ENCODE measurements around the gene NRN1L.
A peak's percentile ranks its signal among the peaks of the same experiment; 100 is the strongest.
"Not testable (repeated sequence)": the region's sequence is repeated elsewhere in the genome, so short reads cannot be mapped to it uniquely, and the experiment has no call there.

NRN1L gene

DNA sequence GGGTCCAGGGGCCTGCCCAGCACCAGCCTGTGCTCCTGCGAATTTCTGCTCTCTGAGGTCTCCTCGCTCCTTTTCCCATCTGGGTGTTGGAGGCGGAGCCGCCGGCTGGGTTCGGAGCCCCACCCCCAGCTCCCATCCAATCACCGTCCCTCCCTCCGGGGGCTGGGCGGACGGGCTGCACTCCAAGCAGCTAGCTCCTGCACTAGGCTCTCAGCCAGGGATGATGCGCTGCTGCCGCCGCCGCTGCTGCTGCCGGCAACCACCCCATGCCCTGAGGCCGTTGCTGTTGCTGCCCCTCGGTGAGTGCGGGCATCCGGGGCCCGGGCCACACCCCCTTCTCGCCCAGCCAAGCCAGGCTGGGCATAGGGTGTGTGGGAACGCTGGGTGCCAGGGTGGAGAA, at the start of gene NRN1L:
Gene NRN1L, plus strand, starts transcription at position 202 of the 400 bp plus-strand sequence. Its CDS starts 19 bp downstream, at position 221.
- ATAC-seq = no peak
- no peak for DNase-seq

DNA sequence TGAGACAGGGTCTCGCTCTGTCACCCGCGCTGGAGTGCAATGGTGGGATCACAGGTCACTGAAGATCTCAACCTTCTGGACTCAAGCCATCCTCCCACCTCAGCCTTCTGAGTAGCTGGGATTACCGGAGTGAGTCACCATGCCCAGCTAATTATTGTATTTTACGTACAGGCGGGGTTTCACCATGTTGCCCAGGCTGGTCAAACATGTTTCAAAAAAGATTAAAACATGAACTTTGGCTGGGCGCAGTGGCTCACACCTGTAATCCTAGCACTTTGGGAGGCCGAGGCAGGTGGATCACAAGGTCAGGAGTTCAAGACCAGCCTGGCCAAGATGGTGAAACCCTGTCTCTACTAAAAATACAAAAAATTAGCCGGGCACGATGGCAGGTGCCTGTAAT, 47.5 kb upstream of the NRN1L start:
- not testable (repeated sequence) for DNase-seq, ATAC-seq

DNA sequence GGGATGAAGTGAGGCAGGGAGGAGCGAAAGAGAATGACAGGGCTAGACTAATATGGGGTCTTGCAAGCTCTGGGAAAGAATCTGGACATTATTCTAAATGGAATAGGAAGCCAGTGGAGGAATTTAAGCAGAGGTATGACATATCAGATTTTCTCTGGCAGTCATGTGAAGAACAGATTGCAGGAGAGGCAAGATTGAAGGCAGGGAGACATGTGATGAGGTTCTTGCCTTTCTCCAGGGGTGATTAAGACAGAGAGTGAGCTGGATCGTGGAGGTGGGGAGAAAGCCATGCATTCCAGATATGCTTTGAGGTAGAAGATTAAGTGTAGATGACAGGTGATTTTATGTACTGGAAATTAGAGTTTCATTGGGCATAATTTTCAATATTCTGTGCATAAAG, 46.9 kb upstream of the NRN1L start:
- DNase-seq = no peak
- no peak for ATAC-seq

DNA sequence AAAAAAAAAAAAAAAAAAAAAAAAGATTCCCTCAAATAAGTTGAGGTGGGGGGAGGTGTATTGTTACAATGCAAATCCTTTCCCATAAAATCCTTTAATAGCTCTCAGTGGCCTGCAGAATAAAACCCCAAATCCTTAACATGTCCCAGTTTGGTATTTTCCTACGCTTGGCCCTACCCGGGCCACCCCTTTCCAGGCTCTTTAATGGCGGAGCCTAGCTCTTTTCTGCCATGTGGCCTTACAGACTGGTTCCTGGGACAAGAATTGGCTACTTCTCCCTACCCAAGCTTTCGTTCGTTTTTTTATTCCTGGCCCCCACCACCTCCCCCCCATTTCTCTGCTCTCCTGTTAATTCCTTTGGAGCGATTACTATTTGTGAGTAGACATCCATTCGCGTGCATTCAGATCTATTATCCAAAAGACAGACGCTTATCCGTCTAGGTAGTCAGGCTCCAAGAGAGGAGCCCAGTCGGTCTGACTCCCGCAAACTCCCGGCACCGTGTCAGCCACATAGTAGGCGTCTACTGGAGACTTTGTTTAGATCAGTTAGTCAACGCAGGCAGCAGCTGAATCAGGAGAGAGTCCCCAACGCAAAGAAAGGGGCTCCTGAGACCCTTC, 43.4 kb upstream of the NRN1L start:
- no peak for DNase-seq
- ATAC-seq = no peak

DNA sequence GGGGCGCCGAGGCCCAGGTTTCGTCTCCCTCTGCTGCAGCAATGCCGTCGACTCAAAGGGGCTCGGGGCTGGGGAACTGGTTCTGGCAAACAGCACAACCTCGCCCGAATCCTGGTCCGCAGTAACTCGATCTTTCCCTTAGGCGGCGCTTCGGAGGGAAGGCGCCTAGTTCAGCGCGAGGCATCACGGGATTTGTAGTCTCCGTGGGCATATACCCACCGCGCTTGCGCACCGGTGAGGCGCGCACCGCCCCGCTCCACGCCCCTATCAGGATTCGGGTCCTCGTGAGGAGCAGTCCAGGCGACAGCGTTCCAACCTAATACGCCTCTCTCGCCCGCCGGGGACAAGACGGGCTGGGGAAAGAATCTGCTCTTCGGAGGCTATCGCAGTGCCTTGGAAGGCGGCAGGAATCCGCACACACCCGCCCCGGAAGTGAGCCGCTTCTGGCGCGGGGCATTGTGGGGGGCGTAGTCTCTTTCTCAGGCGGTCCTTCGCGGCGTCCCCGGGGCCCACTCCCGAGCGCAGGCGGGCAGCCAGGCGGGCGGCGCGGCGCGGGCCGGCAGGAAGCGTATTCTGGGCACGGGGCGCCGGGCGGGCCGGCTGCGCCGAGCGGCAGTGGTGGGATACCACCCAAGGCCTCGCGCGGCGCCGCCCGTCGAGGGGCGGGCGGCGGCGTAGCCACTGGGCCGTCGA, 42.7 kb upstream of the NRN1L start, which contains the start of gene THAP11:
Gene THAP11, plus strand, starts transcription at position 505 of the 693 bp plus-strand sequence. CDS start 235 bp downstream, outside the sequence.
- DNase-seq (peak; percentile 95), ATAC-seq (peak; percentile 59)

DNA sequence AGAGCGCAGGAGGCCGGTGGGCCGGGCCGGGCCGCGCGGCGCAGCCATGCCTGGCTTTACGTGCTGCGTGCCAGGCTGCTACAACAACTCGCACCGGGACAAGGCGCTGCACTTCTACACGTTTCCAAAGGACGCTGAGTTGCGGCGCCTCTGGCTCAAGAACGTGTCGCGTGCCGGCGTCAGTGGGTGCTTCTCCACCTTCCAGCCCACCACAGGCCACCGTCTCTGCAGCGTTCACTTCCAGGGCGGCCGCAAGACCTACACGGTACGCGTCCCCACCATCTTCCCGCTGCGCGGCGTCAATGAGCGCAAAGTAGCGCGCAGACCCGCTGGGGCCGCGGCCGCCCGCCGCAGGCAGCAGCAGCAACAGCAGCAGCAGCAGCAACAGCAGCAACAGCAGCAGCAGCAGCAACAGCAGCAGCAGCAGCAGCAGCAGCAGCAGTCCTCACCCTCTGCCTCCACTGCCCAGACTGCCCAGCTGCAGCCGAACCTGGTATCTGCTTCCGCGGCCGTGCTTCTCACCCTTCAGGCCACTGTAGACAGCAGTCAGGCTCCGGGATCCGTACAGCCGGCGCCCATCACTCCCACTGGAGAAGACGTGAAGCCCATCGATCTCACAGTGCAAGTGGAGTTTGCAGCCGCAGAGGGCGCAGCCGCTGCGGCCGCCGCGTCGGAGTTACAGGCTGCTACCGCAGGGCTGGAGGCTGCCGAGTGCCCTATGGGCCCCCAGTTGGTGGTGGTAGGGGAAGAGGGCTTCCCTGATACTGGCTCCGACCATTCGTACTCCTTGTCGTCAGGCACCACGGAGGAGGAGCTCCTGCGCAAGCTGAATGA, 42.0 kb upstream of the NRN1L start:
- peak; percentile 20 for ATAC-seq
- peak; percentile 65 for DNase-seq

DNA sequence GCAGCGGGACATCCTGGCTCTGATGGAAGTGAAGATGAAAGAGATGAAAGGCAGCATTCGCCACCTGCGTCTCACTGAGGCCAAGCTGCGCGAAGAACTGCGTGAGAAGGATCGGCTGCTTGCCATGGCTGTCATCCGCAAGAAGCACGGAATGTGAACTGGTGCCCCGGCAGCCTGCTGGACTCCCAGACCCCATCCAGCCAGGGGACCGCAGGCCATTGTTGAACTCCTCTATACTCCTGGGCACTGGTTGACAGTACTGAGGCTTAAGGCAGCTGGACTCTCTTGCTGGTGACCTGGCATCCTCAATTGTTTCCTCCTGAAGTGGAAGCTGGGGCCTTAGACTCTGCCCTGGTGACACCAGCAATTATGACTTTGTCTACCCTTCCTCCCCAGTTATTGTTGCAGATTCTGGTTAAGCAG, 41.3 kb upstream of the NRN1L start:
- ATAC-seq = no peak
- DNase-seq = no peak

DNA sequence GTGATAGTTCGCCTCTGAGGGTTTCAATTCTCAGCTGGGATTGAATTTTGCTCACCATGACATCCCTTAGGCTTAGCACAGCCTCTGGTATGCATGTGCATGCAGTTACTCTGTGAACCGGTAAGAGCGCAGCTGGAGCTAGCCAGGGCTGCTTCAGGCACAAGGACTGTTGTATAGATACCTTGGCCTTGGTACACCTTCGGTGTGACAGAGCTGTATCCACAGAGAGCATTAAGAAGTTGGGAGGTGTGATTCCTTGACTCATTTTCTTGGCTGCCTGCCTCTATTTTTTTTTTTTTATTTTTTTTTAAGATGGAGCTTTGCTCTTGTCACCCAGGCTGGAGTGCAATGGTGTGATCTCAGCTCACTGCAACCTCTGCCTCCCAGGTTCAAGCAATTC, 40.2 kb upstream of the NRN1L start:
- DNase-seq = no peak
- no peak for ATAC-seq

DNA sequence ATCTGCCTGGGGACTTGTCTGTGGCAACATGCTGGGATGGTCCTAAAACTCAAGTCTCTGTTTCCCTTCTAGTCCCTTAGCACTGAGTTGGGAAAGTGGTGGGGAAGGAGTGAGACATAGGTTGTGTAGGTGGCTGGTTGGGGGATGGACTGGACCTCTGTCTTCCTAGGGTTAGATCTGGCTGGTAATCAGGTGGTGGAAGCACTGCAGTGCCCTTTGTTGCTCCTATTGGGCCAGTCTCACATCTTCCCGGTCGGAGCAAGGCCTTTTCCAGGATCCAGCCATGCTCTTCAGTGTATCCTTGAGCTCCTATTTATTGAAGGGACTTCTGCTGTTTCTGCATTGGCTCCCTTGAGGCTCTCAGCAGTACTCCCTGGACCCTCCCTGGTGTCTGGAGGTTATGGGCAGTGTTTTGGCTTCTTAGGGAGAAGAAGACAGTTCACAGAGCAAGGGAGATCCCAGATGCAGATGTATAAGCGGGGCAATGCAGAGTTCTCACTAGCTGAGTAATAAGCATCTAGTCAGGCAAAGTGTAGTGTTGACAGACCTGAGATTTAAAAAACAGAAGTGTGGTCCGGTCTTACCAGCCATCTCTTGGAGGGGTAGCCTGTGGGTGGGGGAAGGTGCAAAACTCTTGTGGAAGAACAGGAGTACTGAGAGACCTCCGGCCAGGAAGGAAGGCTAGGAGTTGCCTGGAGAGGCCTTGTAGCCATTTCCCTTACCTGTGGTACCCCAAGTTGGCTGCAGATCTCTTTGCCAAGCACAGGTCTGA, 39.2 kb upstream of the NRN1L start:
- no peak for DNase-seq
- no peak for ATAC-seq

DNA sequence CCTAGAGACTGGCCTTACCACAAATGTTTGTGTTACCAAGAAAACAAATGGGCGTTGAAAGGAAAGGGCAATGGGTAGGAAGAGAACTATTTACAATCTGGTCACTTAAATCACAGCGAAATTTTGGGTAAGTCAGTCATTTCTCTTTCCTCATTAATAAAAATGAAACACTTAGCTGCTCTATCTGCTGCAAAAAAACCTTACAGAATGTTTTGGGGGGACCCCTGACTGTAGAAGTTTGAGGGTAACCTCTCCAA, 38.7 kb upstream of the NRN1L start:
- no peak for ATAC-seq
- DNase-seq = no peak

DNA sequence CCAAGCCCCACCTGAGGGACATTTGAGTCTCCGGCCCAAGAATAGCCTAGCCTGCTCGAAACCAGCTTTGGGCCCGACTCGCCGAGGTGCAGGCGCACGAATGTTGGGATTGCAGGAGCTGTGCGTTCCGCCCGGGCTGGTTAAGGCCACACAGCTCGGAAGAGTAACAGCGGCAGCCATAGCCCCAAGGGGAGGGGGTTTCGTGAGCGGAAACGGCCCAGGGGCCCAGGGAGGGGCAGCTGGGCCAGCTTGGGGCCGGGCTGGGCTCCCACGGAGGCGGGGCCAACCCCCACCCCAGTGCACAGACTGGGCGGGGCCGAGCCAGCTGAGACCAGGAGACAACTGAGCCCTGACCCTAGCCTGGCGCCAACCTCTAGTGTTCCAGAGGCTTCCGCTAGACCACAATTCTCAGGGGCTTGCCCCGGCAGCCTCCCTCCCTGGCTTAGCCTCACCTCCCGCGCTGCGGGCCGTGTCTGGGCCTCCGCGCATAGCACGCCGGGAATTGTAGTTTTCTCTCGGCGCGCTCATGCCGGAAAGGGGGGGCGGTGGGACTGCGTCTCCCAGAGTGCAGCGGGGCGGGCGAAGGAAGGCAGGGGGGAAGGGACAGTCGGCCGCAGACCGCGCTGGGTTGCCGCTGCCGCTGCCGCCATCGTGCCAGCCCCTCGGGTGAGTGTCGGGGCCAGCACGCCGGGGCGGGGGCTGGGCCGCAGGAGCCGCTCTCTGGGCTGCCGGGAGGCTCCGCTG, 38.2 kb upstream of the NRN1L start, which contains the start of gene NUTF2:
Gene NUTF2, plus strand, starts transcription at position 614 of the 744 bp plus-strand sequence. CDS start 18,198 bp downstream, outside the sequence.
- DNase-seq = peak; percentile 97
- peak; percentile 77 for ATAC-seq

DNA sequence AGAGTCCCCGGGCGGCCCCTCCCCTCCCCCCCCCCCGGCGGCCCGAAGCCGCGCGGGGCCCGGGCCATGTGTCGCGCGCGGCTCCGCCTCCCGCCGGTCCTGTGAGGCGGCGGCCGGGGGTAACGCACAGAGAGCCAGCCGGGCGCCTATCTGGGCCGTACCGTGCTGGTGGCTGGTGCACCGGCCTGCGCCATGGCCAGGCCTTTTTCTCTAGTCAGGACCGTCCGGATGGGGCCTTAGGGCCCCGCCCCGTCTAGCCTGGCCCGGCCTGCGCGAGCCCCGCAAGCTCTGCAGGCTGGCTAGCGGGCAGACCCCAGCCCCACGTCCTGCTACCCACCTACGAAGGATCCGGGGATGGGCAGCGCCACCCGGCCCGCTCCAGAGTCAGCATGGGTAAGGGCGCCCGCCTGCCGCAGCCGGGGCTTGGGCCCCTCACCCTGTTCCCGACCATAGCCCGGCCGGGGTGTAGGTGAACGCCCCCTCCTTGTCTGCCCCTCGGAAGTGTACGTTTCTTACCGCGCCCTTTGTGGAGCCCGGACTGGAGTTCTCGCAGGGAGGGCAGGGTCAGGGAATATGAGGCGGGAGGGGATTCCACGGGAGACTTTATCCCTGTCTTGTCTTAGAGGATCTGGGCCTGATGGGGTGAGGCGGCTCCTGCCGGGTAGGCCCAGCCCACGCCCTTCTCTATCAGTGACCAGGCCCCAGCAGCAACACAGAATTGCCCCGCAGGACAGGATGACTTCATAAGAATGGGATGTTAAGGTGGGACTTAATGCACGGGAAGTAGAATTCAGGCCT, 37.4 kb upstream of the NRN1L start, which contains the start of gene CENPT:
Gene CENPT, minus strand, starts transcription at position 630 of the 798 bp plus-strand sequence. CDS start 13,834 bp downstream, outside the sequence.
- ATAC-seq = peak; percentile 40
- DNase-seq = peak; percentile 27

DNA sequence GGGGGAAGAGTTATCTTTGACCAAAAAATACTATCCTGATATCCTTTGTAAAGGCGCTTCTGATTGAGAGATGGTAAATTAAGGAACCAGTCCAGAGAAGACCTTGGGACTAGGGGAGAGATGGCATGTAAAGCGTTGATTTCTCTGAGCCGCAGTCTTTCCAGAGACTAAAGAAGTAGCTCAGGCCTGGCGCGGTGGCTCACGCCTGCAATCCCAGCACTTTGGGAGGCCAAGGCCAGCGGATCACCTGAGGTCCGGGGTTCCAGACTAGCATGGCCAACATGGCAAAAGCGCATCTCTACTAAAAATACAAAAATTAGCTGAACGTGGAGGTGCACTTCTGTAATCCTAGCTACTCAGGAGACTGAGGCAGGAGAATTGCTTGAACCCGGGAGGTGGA, 36.6 kb upstream of the NRN1L start:
- DNase-seq = no peak
- no peak for ATAC-seq

DNA sequence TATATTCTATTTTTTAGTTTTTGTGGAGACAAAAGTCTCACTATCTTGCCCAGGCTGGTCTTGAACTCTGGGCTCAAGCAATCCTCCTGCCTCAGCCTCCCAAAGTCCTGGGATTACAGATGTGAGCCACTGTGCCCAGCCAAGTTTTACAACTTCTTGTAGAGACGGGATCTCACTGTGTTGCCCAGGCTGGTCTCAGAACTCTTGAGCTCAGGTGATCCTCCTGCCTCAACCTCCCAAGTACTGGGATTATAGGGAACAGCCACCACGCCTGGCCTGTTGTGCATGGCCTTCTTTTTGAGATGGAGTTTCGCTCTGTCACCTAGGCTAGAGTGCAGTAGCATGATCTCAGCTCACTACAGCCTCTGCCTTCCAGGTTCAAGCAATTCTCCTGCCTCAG, 31.0 kb upstream of the NRN1L start:
- ATAC-seq (no peak), DNase-seq (no peak)

DNA sequence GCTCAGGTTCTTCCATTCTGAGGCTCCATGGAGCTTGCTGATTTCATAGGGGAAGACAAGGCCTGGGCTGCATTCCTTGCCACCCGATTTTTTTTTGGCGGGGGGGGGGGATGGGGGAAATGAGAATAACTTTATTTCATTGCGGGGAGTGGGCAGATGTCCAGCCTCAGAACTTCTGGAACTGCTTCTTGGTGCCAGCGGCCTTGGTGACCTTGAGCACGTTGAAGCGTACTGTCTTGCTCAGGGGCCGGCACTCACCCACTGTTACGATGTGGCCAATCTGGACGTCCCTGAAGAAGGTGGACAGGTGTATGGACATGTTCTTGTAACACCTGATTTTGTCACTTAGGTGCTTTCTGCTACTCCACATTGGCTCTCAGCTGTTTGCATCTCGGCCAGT, 28.9 kb upstream of the NRN1L start:
- DNase-seq (no peak), ATAC-seq (no peak)

DNA sequence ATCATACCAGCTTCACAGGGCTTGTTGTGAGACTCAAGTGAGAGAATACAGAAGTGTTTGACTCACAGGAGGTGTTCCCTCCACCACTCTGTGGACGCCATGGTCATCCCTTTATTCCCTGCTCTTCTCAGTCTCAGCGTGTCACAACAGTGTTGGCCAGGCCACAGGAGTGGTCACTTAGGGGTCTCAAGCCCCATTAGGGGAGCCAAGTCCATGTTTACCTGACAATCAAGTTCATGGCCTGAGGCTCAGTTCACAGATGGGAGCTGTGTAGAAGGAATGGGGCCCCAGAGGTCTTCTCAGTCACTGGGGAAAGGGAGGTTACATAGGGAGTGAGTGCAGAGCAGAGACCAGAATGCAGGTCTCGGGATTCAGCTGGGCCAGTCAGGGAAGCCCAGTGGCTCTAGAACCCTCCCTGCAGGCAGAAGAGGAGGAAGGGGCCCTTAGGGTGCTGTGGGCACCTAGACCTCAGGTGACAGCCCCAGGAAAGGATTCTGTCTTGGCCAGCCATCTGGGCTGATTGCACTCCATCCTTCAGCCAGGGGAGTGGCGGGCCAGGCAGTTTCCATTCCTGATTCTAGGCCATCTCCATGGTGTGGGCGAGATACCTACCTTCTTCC, 27.6 kb upstream of the NRN1L start:
- DNase-seq (no peak), ATAC-seq (no peak)

DNA sequence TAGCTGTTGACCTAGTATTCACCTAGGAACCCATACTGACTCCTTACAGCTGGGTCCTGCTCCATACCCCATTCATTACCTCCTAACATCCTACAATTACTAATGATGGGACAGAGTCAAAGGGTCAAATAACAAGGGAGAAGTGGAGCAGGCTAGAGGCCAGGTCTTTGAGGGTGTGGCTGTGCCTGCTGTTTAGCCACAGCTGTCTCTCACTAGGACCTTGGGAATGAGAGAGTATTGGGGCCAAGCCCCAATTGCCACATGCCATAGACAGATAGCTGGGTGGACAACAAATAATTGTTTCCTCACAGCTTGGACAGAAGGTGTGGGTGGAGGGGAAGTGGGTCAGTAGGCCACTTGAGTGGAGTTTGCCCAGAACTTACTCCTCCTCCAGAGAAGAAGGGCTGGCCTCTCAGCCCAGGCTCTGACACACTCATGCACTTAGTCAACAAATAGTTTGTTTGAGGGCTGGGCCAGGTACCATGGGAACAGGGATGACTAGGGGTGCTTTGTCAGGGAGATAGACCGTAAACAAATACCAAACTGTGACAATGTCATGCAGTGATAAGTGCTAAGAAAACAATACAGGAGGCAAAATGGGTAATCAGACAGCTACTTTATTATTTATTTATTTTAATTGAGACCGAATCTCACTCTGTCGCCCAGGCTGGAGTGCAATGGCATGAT, 27.0 kb upstream of the NRN1L start:
- DNase-seq (peak; percentile 24), ATAC-seq (peak; percentile 89)

DNA sequence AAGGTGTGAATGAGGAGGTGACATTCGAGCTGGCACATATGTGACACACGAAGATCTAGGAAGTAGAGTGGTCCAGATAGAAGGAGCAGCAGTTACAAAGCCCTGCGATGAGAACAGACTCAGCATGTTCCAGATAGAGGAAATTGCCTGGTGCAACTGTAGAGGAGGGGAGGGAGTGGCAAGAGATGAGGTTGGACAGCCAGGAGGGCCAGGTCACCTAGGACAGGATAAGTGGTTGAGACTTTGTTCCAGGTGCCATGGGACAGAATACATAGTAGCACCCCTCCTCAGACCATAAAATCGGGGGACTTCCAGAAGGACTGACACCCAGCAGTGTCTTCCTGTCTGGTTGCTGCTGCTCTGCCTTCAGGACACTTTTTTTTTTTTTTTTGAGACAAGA, 26.2 kb upstream of the NRN1L start:
- no peak for DNase-seq
- no peak for ATAC-seq

DNA sequence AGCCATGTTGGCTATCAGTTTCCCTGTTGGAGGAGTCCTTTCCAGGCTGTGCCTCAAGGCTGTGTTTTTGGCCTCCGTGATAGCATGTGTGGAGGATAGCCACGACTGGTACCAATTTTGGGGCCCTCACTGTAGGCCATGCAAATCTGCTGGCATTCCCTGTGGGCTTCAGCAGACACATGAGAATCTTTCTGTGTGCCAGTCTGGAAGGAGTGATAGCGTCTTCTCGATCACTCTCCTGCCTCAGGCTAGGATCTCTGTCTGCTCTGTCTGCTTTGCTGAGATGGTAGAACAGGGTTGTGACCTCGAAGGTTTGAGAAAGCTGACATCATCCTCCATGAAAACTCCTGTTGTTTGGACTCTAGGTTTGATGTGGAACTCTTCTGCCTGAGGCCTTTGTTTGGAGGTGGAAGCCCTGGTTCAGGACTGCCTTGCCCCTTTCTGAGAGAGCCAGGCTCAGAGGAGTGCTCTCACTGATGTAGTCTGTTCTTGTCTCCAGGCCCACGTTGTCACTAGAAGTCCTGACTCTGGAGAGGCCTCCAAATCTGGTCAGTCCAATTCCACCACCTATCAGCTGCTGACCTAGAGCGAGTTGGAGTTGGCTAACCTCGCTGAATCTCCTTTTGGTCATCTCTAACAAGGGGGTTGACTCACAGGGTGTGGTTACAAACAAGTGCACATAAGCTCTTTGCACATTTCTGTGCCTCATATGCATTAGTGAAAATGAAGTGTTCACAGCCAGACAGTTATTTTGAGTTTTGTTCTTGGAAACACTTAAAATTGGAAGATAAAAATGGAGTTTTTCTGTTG, 23.9 kb upstream of the NRN1L start:
- ATAC-seq = no peak
- DNase-seq = no peak

All from stimulated activated naive CD8-positive, alpha-beta T cell treated with anti-CD3 and anti-CD28 coated beads, Interleukin-15, Interleukin-2, amounts not matched to agents 100 U/mL and 50 U/mL, for 24 hours (primary cell).